GM21619 (cell line): ENCODE results near the gene CTNNA1.
"Not testable (repeated sequence)": the region's sequence is repeated elsewhere in the genome, so short reads cannot be mapped to it uniquely, and the experiment has no call there.

Source experiments
- ATAC-seq: cut with Tn5 transposase; IDR thresholded peaks from one replicate; pipeline ENCODE4 v1.9.1; 2021; ENCODE audit not compliant: unreplicated experiment

CTNNA1 gene

DNA sequence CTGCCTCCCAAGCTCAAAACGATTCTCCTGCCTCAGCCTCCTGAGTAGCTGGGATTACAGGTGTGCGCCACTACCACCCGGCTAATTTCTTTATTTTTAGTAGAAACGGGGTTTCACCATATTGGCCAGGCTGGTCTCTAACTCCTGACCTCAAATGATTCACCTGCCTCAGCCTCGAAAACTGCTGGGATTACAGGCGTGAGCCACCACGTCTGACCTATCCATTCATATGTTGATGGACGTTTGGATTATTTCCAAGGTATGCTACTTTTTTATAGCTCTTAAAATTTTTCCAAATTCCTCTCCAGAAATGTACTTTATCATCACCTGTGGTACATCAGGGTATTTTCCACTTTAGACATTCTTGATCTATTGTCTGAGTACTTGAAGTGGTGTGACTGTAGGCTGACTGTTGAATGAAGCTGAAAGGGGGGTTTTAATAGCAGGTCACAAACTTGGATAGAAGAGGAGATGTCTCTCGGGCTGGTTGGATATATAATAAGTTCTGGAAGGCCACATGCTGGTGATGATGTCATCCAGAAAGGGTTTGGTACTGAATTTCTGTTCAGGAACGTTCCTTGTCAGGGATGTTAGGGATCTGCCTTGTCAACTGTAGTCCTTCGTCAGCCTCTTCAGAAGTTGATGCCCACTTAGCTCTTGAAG is 7.4 kb downstream of the CTNNA1 start:
- ATAC-seq: no peak

DNA sequence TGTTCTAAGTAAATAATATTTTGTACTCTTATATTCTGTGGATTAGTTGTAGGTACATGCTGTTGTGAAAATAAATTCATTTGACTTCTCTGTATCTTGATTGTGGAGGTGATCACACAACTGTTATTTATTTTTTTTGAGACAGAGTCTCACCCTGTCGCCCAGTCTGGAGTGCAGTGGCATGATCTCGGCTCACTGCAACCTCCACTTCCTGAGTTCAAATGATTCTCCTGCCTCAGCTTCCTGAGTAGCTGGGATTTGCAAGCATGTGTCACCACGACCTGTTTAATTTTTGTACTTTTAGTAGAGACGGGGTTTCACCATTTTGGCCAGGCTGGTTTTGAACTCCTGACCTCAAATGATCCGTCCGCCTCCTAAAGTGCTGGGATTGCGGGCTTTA is 7.9 kb downstream of the CTNNA1 start:
- not testable (repeated sequence) for ATAC-seq

- ATAC-seq: not testable (repeated sequence)
Measured at GRCh38 chr5:138761670-138762069, 8.4 kb downstream of the CTNNA1 start.

- ATAC-seq: no peak
Measured at GRCh38 chr5:138762110-138762509, 8.9 kb downstream of the CTNNA1 start.

- no peak for ATAC-seq
Measured at GRCh38 chr5:138763037-138763778, 10.0 kb downstream of the CTNNA1 start.

- ATAC-seq: no peak
Measured at GRCh38 chr5:138770291-138770690, 17.1 kb downstream of the CTNNA1 start.

GRCh38 chr5:138770977-138771376 is 17.8 kb downstream of the CTNNA1 start:
- no peak for ATAC-seq

DNA sequence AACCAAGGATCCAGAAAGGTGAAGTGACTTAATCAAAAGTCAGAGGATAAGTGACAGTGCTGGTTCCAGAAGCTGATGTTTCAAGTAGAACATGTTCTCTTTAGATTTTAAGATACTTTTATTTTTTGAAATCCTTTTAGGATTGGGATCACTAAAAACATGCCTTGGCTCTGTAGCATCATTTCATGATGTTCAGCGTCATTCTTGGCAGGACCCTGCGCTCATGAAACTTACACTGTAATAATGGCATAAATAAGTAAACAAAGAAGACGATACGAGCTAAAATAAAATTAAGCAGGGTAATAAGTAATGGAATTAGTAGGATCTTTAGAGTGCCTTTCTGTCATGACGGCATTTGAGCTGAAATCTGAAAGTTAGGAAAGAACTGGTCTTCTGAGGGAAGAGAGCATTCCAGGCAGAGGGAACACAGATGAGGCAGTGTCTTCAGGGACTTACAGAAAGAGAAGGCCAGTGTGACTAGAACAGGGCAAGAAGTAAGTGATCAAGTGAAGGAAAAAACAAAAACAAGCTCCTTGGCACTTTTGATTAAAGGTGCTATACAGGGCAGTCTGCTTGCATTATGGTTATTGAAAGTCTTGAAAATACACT is 19.9 kb downstream of the CTNNA1 start:
- no peak for ATAC-seq

GRCh38 chr5:138773624-138774023 is 20.4 kb downstream of the CTNNA1 start:
- ATAC-seq: not testable (repeated sequence)

- no peak for ATAC-seq
Measured at GRCh38 chr5:138775034-138775433, 21.8 kb downstream of the CTNNA1 start.

- ATAC-seq: no peak
Measured at GRCh38 chr5:138778234-138778633, 25.0 kb downstream of the CTNNA1 start.

- ATAC-seq: no peak
Measured at GRCh38 chr5:138783976-138784375, 30.8 kb downstream of the CTNNA1 start.

DNA sequence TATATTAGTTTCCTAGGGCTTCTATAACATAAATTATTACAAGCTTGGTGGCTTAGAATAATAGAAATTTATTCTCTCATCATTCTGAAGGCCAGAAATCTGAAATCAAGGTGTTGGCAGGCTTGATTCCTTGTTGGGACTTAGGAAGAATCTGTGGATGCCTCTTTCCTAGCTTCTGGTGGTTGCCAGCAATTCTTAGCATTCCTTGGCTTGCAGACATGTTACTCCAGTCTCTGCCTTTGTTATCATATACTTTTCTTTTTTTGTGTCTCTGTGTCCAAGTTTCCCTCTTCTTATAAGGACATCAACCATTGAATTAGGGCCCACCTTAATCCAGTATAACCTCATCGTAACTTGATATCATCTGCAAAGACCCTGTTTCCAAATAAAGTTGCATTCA is 31.4 kb downstream of the CTNNA1 start:
- ATAC-seq: no peak

GRCh38 chr5:138789771-138790242 is 36.6 kb downstream of the CTNNA1 start:
- ATAC-seq: no peak

- no peak for ATAC-seq
Measured at GRCh38 chr5:138790684-138791083, 37.5 kb downstream of the CTNNA1 start.

DNA sequence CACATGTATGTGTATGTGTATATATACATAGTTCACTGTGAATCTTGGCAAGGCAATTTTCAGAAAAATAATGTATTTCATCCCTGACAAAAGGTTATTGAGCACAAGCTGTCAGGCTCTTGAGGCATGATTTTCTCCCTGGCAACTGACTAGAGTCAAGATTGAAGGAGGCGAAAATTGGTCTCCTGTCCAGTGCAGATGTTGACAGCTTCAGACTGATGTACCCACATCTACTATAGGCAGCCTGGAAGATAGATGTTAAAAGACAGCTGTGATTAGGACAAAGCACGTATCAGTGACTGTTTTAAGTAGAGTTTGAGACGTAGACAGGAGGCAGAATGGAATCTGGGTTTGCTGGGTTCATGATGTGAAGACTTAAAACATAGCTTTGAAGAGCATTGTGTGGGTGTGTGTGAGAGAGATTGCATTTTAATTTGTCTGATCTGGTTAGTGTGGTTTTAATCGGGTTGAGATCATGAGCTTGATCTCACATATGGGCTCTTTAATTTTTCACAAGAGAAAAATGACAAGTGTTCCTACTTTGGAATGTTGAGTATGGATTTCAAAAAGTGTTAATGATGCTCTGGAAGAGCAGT is 39.1 kb downstream of the CTNNA1 start:
- no peak for ATAC-seq

DNA sequence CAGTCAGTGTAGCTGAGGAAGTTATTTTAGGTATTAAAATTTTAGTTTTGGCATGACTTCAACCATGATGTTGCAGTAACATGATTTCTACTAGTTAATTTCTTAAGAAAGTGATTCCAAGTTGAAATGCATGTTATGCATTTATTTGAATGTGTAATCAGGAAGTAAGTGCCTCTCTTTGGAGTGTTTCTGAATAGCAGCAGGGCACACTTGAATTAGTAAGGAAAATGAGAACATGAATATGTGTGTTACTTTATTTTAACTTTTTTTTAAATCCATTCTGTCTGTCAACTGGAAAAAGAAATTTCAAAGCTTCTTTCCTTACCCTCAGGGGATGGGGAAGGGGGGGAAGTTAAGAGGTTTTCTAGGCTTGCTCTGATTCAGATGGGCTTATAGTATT is 40.4 kb downstream of the CTNNA1 start:
- no peak for ATAC-seq

DNA sequence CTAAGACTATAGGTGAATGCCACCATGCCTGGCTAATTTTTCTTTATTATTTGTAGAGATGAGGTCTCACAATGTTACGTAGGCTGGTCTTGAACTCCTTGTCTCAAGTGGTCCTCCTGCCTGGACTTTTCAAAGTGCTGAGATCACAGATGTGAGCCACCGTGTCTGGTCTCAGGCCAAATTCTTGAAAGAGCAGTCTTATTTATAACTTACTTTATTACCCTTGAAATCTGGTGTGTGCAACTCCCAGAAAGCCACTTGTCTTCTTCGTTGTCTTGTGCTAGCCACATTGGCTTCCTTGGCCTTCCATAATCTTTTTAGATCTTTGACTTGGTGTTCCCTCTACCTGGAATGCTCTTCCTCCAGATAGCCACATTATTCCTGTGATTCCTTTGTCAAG is 50.1 kb downstream of the CTNNA1 start:
- ATAC-seq: no peak

- no peak for ATAC-seq
Measured at GRCh38 chr5:138803935-138804334, 50.7 kb downstream of the CTNNA1 start.

- ATAC-seq: no peak
Measured at GRCh38 chr5:138805096-138805495, 51.9 kb downstream of the CTNNA1 start.

DNA sequence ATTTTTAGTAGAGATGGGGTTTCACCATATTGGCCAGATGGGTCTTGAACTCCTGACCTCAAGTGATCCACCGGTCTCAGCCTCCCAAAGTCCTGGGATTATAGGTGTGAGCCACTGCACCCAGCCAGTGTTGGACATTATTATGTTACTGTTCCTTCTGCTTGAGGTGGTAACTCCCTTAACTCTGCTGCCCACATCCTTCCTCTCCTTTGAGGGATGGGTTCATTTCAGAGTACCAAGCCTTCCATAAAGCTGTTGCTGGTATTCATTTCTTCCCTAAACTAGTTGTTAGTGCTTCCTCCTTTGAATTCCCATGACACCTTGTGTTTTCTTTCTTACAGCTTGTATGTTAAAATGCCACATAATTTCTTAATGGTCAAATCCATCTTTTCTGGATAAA is 54.0 kb downstream of the CTNNA1 start:
- ATAC-seq: no peak

GRCh38 chr5:138809391-138809790 is 56.2 kb downstream of the CTNNA1 start:
- no peak for ATAC-seq
